Activated CD8-positive, alpha-beta memory T cell treated with anti-CD3 and anti-CD28 coated beads for 4 hours (primary cell): ENCODE results near the gene RFWD3.

Experiments
- DNase-seq, 2 donors: peaks; one replicate each; pipeline ENCODE4 v3.0.0-alpha.2; 2020; ENCODE audit warnings: low read depth in 2 of 2

The RFWD3 gene

GRCh38 chr16:74578433-74578832 lies 88.2 kb downstream of the RFWD3 start:
- DNase-seq: no peak

DNA sequence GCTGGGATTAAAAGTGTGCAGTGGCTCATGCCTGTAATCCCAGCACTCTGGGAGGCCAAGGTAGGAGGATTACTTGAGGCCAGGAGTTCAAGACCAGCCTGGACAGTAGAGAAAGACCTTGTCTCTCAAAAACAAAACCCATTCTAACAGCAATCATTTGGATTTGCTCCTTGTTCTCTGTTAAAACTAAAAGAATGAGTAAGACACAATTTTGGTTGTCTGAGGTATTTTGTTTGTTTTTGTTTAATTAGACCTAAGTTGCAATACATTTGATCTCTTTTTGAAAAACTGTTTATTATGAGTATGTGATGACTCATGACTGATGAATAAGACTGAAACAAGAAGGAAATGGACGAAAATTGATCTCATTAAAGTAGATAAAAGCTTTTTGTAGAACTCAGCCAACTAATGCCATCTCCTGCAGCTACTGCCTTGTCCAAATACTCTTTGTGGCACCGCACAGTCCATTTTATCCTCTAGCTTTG lies 88.8 kb downstream of the RFWD3 start:
- DNase-seq: no peak

DNA sequence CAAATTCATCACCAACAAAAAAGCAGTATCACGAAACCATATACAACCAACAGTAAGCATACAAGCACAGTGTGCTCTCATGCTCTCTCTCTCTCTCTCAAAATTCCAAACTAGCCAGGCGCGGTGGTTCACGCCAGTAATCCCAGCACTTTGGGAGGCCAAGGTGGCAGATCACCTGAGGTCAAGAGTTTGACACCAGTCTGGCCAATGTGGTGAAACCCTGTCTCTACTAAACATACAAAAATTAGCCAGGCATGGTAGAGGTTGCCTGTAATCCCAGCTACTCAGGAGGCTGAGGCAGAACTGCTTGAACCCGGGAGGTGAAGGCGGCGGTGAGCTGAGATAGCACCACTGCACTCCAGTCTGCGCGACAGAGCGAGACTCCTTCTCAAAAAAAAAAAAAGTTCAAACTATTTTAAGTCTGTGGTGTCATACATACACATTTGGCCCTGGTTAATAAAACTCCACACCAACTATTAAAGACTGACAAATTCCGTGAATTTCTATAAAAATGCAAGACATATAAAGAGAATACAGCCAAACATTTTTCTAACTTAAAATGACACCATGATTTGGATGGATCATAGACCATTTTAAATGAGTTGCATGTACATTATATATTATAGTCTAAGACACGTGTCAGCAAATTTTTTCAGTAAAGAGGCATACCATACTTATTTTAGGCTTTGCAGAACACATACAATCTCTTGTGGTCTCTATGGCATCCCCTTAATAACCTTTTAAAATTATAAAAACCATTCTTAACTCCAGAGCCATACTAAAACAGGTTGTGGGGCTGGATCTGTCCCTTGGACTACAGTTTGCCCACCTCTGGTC lies 90.7 kb downstream of the RFWD3 start:
- DNase-seq: no peak

DNA sequence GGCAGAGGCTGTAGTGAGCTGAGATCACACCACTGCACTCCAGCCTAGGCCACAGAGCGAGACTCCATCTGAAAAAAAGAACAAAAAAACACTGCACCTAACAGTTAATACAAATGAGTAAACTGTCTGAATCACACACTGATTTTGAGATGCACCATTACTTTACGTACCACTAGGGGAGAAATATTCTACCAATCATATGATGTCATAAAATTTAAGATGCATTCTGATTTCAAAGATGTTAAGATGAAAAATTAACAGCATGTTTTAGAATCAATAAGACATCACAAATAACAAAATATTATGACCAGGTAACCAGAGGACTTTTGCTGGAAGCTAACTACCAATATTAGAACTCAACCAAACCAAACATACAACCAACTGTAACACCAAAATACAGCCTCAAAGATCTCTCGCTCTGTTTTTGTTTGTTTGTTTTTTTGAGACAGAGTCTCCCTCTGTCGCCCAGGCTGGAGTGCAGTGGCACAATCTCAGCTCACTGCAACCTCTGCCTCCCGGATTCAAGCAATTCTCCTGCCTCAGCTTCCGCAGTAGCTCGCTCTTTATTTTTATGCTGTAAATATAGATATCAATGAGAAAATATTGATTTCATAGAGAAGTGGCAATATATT lies 91.4 kb downstream of the RFWD3 start:
- no peak for DNase-seq

- DNase-seq: no peak
Measured at GRCh38 chr16:74574146-74574545, 92.5 kb downstream of the RFWD3 start.

- DNase-seq: no peak
Measured at GRCh38 chr16:74573622-74574021, 93.1 kb downstream of the RFWD3 start.
